IMR-90 (cell line): ENCODE data around the gene HDDC2. TPM values are rescaled to one million over a fixed set of nuclear protein-coding genes. Genes with fewer than 3 reads are reported as not detected.

Source experiments
- ATAC-seq: fragments of 200-7000 bp; cut with Tn5 transposase; 2 replicates; pipeline ENCODE4 v1.9.1; 2020; ENCODE audit warnings: low read depth, mild to moderate bottlenecking, moderate library complexity
- BruUV-seq: library from RNA; stranded (reverse); fragments of 400-500 nt; replicated peaks from 2 replicates; lab custom pipeline; 2021; lab: Mats Ljungman, UMichigan
- CTCF ChIA-PET: fragments of 300-600 bp; formaldehyde crosslinking; extraction: SDS; loops from one replicate; lab custom pipeline; 2021; ENCODE audit warnings: antibody characterized with exemption; lab: Yijun Ruan, JAX
- POLR2A ChIA-PET: fragments of 300-600 bp; sonication (Branson Sonifier 250); formaldehyde crosslinking; loops from one replicate; lab custom pipeline; 2022; ENCODE audit warnings: antibody characterized with exemption; ENCODE audit not compliant: unreplicated experiment; lab: Charles Lee
- DNase-seq: peaks from one replicate; pipeline ENCODE4 v3.0.0; 2013
- H2AFZ ChIP-seq: replicated peaks from 2 replicates; pipeline ENCODE3; 2013; ENCODE audit warnings: low read length, mild to moderate bottlenecking; ENCODE audit not compliant: poor library complexity
- H2AK5ac ChIP-seq: 2 replicates; pipeline ENCODE4 v1.6.1; 2013; ENCODE audit warnings: low read depth, low read length, inconsistent platforms
- H2AK9ac ChIP-seq: replicated peaks from 2 replicates; pipeline ENCODE3; 2013; ENCODE audit warnings: mild to moderate bottlenecking, low read depth, low read length, moderate library complexity; ENCODE audit not compliant: poor library complexity
- H2BK120ac ChIP-seq: 2 replicates; pipeline ENCODE4 v1.6.1; 2013; ENCODE audit warnings: low read depth, low read length, inconsistent platforms
- H2BK15ac ChIP-seq: 3 replicates; pipeline ENCODE4 v1.6.1; 2013; ENCODE audit warnings: low read depth, low read length, inconsistent platforms
- H2BK20ac ChIP-seq: 2 replicates; pipeline ENCODE4 v1.6.1; 2013; ENCODE audit warnings: low read depth, mild to moderate bottlenecking, inconsistent platforms, low read length, moderate library complexity
- H2BK5ac ChIP-seq: 2 replicates; pipeline ENCODE4 v1.6.1; 2013; ENCODE audit warnings: mild to moderate bottlenecking, low read depth, low read length, inconsistent platforms; ENCODE audit not compliant: poor library complexity, severe bottlenecking
- H3K14ac ChIP-seq: replicated peaks from 2 replicates; pipeline ENCODE4 v1.6.1; 2013; ENCODE audit warnings: low read depth, low read length, inconsistent platforms
- H3K18ac ChIP-seq: 2 replicates; pipeline ENCODE4 v1.6.1; 2013; ENCODE audit warnings: low read depth, low read length, control low read depth
- H3K23ac ChIP-seq: 2 replicates; pipeline ENCODE4 v1.6.1; 2013; ENCODE audit warnings: low read depth, low read length, inconsistent platforms
- H3K27ac ChIP-seq: 2 replicates; pipeline ENCODE4 v1.5.1; 2013; ENCODE audit warnings: mild to moderate bottlenecking, control low read depth, low read length; ENCODE audit not compliant: insufficient read depth
- H3K27me3 ChIP-seq: 2 replicates; pipeline ENCODE4 v1.6.1; 2013; ENCODE audit warnings: low read length; ENCODE audit not compliant: control insufficient read depth, insufficient read depth
- H3K36me3 ChIP-seq: 2 replicates; pipeline ENCODE4 v1.6.1; 2013; ENCODE audit warnings: low read length, mixed read lengths; ENCODE audit not compliant: control insufficient read depth, insufficient read depth
- H3K4ac ChIP-seq: 2 replicates; pipeline ENCODE4 v1.6.1; 2013; ENCODE audit warnings: low read depth, low read length, inconsistent platforms
- H3K4me1 ChIP-seq: 2 replicates; pipeline ENCODE4 v1.6.1; 2013; ENCODE audit warnings: low read length, mixed read lengths; ENCODE audit not compliant: control insufficient read depth, insufficient read depth
- H3K4me2 ChIP-seq: 2 replicates; pipeline ENCODE4 v1.6.1; 2013; ENCODE audit warnings: low read depth, mild to moderate bottlenecking, control low read depth, low read length, moderate library complexity
- H3K4me3 ChIP-seq: 2 replicates; pipeline ENCODE4 v1.5.1; 2013; ENCODE audit warnings: low read depth, mild to moderate bottlenecking, control low read depth, low read length, moderate library complexity; ENCODE audit not compliant: insufficient read depth
- H3K56ac ChIP-seq: 2 replicates; pipeline ENCODE4 v1.6.1; 2013; ENCODE audit warnings: low read length, inconsistent platforms; ENCODE audit not compliant: insufficient read depth; ENCODE audit errors: extremely low read depth
- H3K79me1 ChIP-seq, 2 experiments: 2 replicates each; pipeline ENCODE4 v1.6.1; 2013; ENCODE audit warnings: low read length in 2 of 2, inconsistent platforms in 1 of 2, low read depth in 1 of 2
- H3K9ac ChIP-seq: 2 replicates; pipeline ENCODE4 v1.6.1; 2013; ENCODE audit warnings: low read depth, low read length, control low read depth
- H3K9me1 ChIP-seq: 2 replicates; pipeline ENCODE4 v1.6.1; 2013; ENCODE audit warnings: low read length, inconsistent platforms; ENCODE audit not compliant: insufficient read depth
- H3K9me3 ChIP-seq: 2 replicates; pipeline ENCODE4 v1.6.1; 2013; ENCODE audit warnings: low read length; ENCODE audit not compliant: control insufficient read depth, insufficient read depth
- H4K20me1 ChIP-seq: 2 replicates; pipeline ENCODE4 v1.6.1; 2013; ENCODE audit warnings: low read length, inconsistent platforms; ENCODE audit not compliant: insufficient read depth
- H4K5ac ChIP-seq: 2 replicates; pipeline ENCODE4 v1.6.1; 2013; ENCODE audit warnings: mild to moderate bottlenecking, low read depth, low read length, control low read depth
- H4K8ac ChIP-seq, 2 experiments: 2 replicates each; pipeline ENCODE4 v1.6.1; 2013; ENCODE audit warnings: low read depth in 2 of 2, low read length in 2 of 2, control low read depth in 1 of 2, inconsistent platforms in 1 of 2
- H4K91ac ChIP-seq: 2 replicates; pipeline ENCODE4 v1.6.1; 2013; ENCODE audit warnings: low read depth, low read length, inconsistent platforms; ENCODE audit not compliant: insufficient read depth
- BHLHE40 ChIP-seq: fragments of 150-350 bp; IDR thresholded peaks from 2 replicates; pipeline ENCODE4 v1.6.1; 2016; ENCODE audit warnings: mild to moderate bottlenecking, low read depth, low read length
- CEBPB ChIP-seq: IDR thresholded peaks from 2 replicates; pipeline ENCODE4 v1.6.1; 2012; ENCODE audit warnings: low read depth, low read length, improper control_type of control experiment
- CTCF ChIP-seq: conservative IDR thresholded peaks from 2 replicates; pipeline ENCODE4 v1.5.1; 2012; ENCODE audit warnings: mild to moderate bottlenecking, low read depth, low read length, improper control_type of control experiment
- RFX5 ChIP-seq: IDR thresholded peaks from 2 replicates; pipeline ENCODE4 v1.8.0; 2012; ENCODE audit warnings: low read depth, mild to moderate bottlenecking, low read length, moderate library complexity
- WGBS, 2 experiments: methylation state at CpG; one replicate each; pipeline versions ENCODE4 v1.1.5 to v1.1.7; 2013; ENCODE audit warnings: missing lambda C conversion rate in 2 of 2; ENCODE audit not compliant: insufficient read length in 1 of 2; ENCODE audit errors: extremely low coverage in 2 of 2; 5-methylcytosine and 5-hydroxymethylcytosine counted together
- dilution Hi-C: fragments of 300-500 bp; cut with HindIII; formaldehyde crosslinking; loops from one replicate; pipeline ENCODE4 v1.14.3; 2018; ENCODE audit warnings: low sequenced_read_pairs; ENCODE audit not compliant: unreplicated experiment
- in situ Hi-C: fragments of 300-500 bp; cut with MboI; formaldehyde crosslinking; loops from 3 replicates; pipeline ENCODE4 v1.14.3; 2019; ENCODE audit warnings: low sequenced_read_pairs, inconsistent platforms, mixed read lengths
- intact Hi-C: fragments of 100-400 bp; cut with micrococcal nuclease; formaldehyde crosslinking; loops from 2 replicates; pipeline ENCODE4 v1.10.0; 2022
- polyA plus RNA-seq, 3 experiments: library from polyadenylated mRNA; depleted of rRNA; stranded (reverse); fragments of >200 nt; gene quantifications; 2 replicates each; pipeline ENCODE4 v1.2.3, GENCODE V29; 2012; ENCODE audit warnings: low replicate concordance in 1 of 3
- total RNA-seq: library from RNA; depleted of rRNA; stranded (reverse); fragments of >200 nt; gene quantifications from 2 replicates; pipeline ENCODE4 v1.2.3, GENCODE V29; 2012

The HDDC2 gene
- total and polyA plus RNA-seq, 2 of the 4 experiments (the other 2 are of a cell fraction) = 40.9 to 68.6 TPM

- BruUV-seq = no TSS peak
- peak overlapping the region; percentile 95 for H3K18ac ChIP-seq
- intact Hi-C loops (loop anchor here (1.0 kb wide), 1 partner anchor 109 kb away; the partner anchor contains the start of gene TPD52L1), in situ Hi-C loops (no loop called here), dilution Hi-C loops (no loop called here)
- no peaks in the 10 kb centered on the region for H3K36me3 ChIP-seq
- H3K4ac ChIP-seq = peak overlapping the region; percentile 93
- peak overlapping the region; percentile 94 for H3K56ac ChIP-seq
- peak overlapping the region; percentile 97 for H3K14ac ChIP-seq
- H3K4me2 ChIP-seq = peak overlapping the region; percentile 66; the same call in 1 of the 2 replicates
- WGBS, 2 experiments = no CpG with 5 or more reads among the region's 12 CpGs
- H3K9me1 ChIP-seq = no peaks in the 10 kb centered on the region; the same call in none of the 2 replicates
- H2AK9ac ChIP-seq = peak overlapping the region; percentile 86
- H3K27me3 ChIP-seq = no peaks in the 10 kb centered on the region
- CTCF ChIA-PET = interaction anchor here (1.4 kb wide), 1 partner anchor 70 kb away, joined by 5 read pairs; no protein-coding TSS in a partner anchor
- peak overlapping the region; percentile 100 for H2BK20ac ChIP-seq
- H2AFZ ChIP-seq = peak overlapping the region; percentile 86
- peak overlapping the region; percentile 99 for H3K23ac ChIP-seq
- no peaks in the 10 kb centered on the region for H3K9me3 ChIP-seq
- H3K4me1 ChIP-seq = peaks cover 6% of the 10 kb centered on the region
- peak overlapping the region; percentile 36; the same call in 1 of the 2 replicates for H3K9ac ChIP-seq
- peak; percentile 88 for ATAC-seq
- H4K5ac ChIP-seq = peak overlapping the region; percentile 86; the same call in 1 of the 2 replicates
- H2BK5ac ChIP-seq = peak overlapping the region; percentile 100
- H2BK120ac ChIP-seq = peak overlapping the region; percentile 100
- peak overlapping the region; percentile 95 for H2AK5ac ChIP-seq
- peak overlapping the region; percentile 82 to 98 for H4K8ac ChIP-seq
- H3K79me1 ChIP-seq = peaks cover 6 to 7% of the 10 kb centered on the region in 2 experiments; a peak in 1 of 4 replicates
- peak overlapping the region; percentile 96 for H2BK15ac ChIP-seq
- H4K91ac ChIP-seq = peak overlapping the region; percentile 97
- H4K20me1 ChIP-seq = no peaks in the 10 kb centered on the region
- peak overlapping the region; percentile 26; the same call in 1 of the 2 replicates for H3K4me3 ChIP-seq
- DNase-seq = peak; percentile 84
- peak overlapping the region; percentile 93 for H3K27ac ChIP-seq
- POLR2A ChIA-PET = no interaction called here
- no peak for TF ChIP-seq RFX5
- peak; percentile 28; the same call in 1 of the 2 replicates for TF ChIP-seq CEBPB
- peak; percentile 79 for TF ChIP-seq BHLHE40
- no peak for TF ChIP-seq CTCF
Observed at GRCh38 chr6:125262016-125263013, 39.5 kb downstream of the HDDC2 start.
